OCI-LY7 (cell line): ENCODE measurements around the gene SPATA6L. TPM values are rescaled to one million over a fixed set of nuclear protein-coding genes. Genes with fewer than 3 reads are reported as not detected.

ENCODE experiments used
- BruUV-seq: library from RNA; stranded (reverse); fragments of 400-500 nt; replicated peaks from 2 replicates; lab custom pipeline; 2021; lab: Mats Ljungman, UMichigan
- CTCF ChIA-PET: fragments of 300-600 bp; sonication (Branson Sonifier 250); formaldehyde crosslinking; loops from one replicate; lab custom pipeline; 2022; ENCODE audit warnings: antibody characterized with exemption; ENCODE audit not compliant: unreplicated experiment; lab: Charles Lee
- POLR2A ChIA-PET: fragments of 300-600 bp; sonication (Branson Sonifier 250); formaldehyde crosslinking; loops from one replicate; lab custom pipeline; 2022; ENCODE audit warnings: antibody characterized with exemption; lab: Charles Lee
- DNase-seq: peaks from one replicate; pipeline ENCODE4 v3.0.0-alpha.2; 2015; ENCODE audit warnings: low spot score
- H2AFZ ChIP-seq: fragments of 200-600 bp; sonication (generic), shearing (Covaris generic); 2 replicates; pipeline ENCODE4 v1.6.1; 2014; ENCODE audit warnings: mild to moderate bottlenecking, antibody characterized with exemption, low read length, moderate library complexity
- H3K27ac ChIP-seq: fragments of 200-600 bp; sonication (generic); 2 replicates; pipeline ENCODE4 v1.5.1; 2014; ENCODE audit warnings: mixed run types, low read depth, mild to moderate bottlenecking, moderate library complexity, low read length, inconsistent platforms; ENCODE audit not compliant: poor library complexity, severe bottlenecking
- H3K36me3 ChIP-seq: fragments of 200-600 bp; sonication (generic); 2 replicates; pipeline ENCODE4 v1.6.1; 2014; ENCODE audit warnings: mild to moderate bottlenecking, antibody characterized with exemption, low read length, moderate library complexity, mixed read lengths; ENCODE audit not compliant: insufficient read depth
- H3K4me1 ChIP-seq: fragments of 200-600 bp; sonication (generic); 2 replicates; pipeline ENCODE4 v1.5.1; 2014; ENCODE audit warnings: mild to moderate bottlenecking, low read length; ENCODE audit not compliant: insufficient read depth, poor library complexity, severe bottlenecking
- H3K4me2 ChIP-seq: fragments of 200-600 bp; sonication (generic); 2 replicates; pipeline ENCODE4 v1.6.1; 2014; ENCODE audit warnings: mild to moderate bottlenecking, low read length
- H3K4me3 ChIP-seq: fragments of 200-600 bp; sonication (generic); 2 replicates; pipeline ENCODE4 v1.5.1; 2014; ENCODE audit warnings: mild to moderate bottlenecking, low read depth, low read length; ENCODE audit not compliant: poor library complexity, severe bottlenecking
- H3K79me2 ChIP-seq: fragments of 200-600 bp; sonication (generic); 2 replicates; pipeline ENCODE4 v1.6.1; 2016; ENCODE audit warnings: low read depth, mild to moderate bottlenecking, low read length, moderate library complexity, mixed read lengths; ENCODE audit not compliant: insufficient read depth
- H3K9me2 ChIP-seq: fragments of 200-600 bp; sonication (generic); 2 replicates; pipeline ENCODE4 v1.6.1; 2016; ENCODE audit warnings: mild to moderate bottlenecking, low read length, mixed read lengths; ENCODE audit not compliant: insufficient read depth
- H3K9me3 ChIP-seq: fragments of 200-600 bp; sonication (generic); 2 replicates; pipeline ENCODE4 v1.6.1; 2014; ENCODE audit warnings: mild to moderate bottlenecking, mixed run types, low read length, mixed read lengths
- H4K20me1 ChIP-seq: fragments of 200-600 bp; sonication (generic); 2 replicates; pipeline ENCODE4 v1.6.1; 2014; ENCODE audit warnings: mild to moderate bottlenecking, antibody characterized with exemption, low read length, moderate library complexity, mixed read lengths; ENCODE audit not compliant: insufficient read depth
- EZH2phosphoT487 ChIP-seq: fragments of 200-600 bp; sonication (generic); IDR thresholded peaks from 2 replicates; pipeline ENCODE4 v1.6.1; 2018; ENCODE audit warnings: low read depth, borderline replicate concordance, mild to moderate bottlenecking, mixed run types, antibody characterized with exemption, low read length, moderate library complexity, mixed read lengths
- intact Hi-C: fragments of 100-400 bp; cut with micrococcal nuclease; formaldehyde crosslinking; loops from one replicate; pipeline ENCODE4 v1.10.0; 2022; ENCODE audit not compliant: unreplicated experiment
- total RNA-seq, 2 experiments: library from RNA; depleted of rRNA in 1 of 2; stranded (reverse); fragments of >200 nt in 1 of 2; shearing (Covaris generic) in 1 of 2; gene quantifications; 2 replicates each; pipeline ENCODE4 v1.2.3, GENCODE V29; 2014 to 2022
- TF ChIP-seq, protein P1 (sequence below): fragments of 200-600 bp; sonication (generic); conservative IDR thresholded peaks from 2 replicates; pipeline ENCODE4 v1.5.1; 2014; ENCODE audit warnings: mild to moderate bottlenecking, antibody characterized with exemption, low read length, moderate library complexity, mixed read lengths

Gene SPATA6L
- total RNA-seq, 2 experiments from 2014 or later, result 0.49 TPM; not detected in 1

DNA sequence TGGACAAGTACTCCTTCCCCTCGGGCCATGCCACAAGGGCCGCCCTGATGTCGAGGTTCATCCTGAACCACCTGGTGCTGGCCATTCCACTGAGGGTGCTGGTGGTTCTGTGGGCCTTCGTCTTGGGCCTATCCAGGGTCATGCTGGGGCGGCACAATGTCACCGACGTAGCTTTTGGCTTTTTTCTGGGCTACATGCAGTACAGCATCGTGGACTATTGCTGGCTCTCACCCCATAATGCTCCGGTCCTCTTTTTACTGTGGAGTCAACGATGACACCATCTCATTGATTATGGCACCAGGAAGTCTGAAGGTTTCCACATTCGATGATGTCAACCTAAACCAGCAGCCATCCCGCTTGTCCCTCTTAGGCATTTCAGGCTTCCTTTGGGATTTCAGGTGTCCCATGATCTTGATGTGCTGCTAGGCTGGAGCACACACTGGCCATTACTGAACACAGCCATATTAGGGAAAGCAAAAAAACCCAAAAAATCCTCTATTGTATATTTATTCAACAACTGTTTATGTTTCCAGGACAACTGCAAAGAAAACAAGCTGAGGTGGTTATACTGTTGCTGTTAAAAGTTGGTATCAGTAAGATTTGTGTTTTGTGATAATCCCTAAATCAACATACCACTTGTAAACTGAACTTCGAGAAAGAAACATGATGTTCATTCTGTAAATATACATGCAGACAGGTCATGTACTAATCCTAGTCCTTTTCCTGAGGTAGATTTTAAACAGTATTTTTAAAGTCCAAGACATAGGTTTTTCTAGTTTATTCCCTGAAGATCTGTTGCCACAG, 3.1 kb downstream of the SPATA6L start:
- Histone ChIP-seq H4K20me1 (no peaks in the 10 kb centered on the region), H3K4me1 (peaks cover 27% of the 10 kb centered on the region), H3K9me2 (no peaks in the 10 kb centered on the region), H3K9me3 (no peaks in the 10 kb centered on the region), H2AFZ (no peak overlapping the region), H3K79me2 (no peaks in the 10 kb centered on the region), H3K4me2 (peak overlapping the region; percentile 83), H3K4me3 (peak overlapping the region; percentile 77), H3K27ac (no peak overlapping the region), H3K36me3 (no peaks in the 10 kb centered on the region)
- ChIA-PET POLR2A (interaction anchor here (0.6 to 1.2 kb wide), 2 partner anchors 77 to 1385 kb away, joined by 3 to 6 read pairs; no protein-coding TSS in a partner anchor), CTCF (no interaction called here)
- no TSS peak for BruUV-seq
- intact Hi-C loops, result loop anchor here (1.0 to 5.0 kb wide), 3 partner anchors 77 to 774 kb away; partner anchors contain the start of gene PLGRKT
- TF ChIP-seq, protein P1, sequence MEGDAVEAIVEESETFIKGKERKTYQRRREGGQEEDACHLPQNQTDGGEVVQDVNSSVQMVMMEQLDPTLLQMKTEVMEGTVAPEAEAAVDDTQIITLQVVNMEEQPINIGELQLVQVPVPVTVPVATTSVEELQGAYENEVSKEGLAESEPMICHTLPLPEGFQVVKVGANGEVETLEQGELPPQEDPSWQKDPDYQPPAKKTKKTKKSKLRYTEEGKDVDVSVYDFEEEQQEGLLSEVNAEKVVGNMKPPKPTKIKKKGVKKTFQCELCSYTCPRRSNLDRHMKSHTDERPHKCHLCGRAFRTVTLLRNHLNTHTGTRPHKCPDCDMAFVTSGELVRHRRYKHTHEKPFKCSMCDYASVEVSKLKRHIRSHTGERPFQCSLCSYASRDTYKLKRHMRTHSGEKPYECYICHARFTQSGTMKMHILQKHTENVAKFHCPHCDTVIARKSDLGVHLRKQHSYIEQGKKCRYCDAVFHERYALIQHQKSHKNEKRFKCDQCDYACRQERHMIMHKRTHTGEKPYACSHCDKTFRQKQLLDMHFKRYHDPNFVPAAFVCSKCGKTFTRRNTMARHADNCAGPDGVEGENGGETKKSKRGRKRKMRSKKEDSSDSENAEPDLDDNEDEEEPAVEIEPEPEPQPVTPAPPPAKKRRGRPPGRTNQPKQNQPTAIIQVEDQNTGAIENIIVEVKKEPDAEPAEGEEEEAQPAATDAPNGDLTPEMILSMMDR, result no peak
- no peak for TF ChIP-seq EZH2phosphoT487
- no peak for DNase-seq

DNA sequence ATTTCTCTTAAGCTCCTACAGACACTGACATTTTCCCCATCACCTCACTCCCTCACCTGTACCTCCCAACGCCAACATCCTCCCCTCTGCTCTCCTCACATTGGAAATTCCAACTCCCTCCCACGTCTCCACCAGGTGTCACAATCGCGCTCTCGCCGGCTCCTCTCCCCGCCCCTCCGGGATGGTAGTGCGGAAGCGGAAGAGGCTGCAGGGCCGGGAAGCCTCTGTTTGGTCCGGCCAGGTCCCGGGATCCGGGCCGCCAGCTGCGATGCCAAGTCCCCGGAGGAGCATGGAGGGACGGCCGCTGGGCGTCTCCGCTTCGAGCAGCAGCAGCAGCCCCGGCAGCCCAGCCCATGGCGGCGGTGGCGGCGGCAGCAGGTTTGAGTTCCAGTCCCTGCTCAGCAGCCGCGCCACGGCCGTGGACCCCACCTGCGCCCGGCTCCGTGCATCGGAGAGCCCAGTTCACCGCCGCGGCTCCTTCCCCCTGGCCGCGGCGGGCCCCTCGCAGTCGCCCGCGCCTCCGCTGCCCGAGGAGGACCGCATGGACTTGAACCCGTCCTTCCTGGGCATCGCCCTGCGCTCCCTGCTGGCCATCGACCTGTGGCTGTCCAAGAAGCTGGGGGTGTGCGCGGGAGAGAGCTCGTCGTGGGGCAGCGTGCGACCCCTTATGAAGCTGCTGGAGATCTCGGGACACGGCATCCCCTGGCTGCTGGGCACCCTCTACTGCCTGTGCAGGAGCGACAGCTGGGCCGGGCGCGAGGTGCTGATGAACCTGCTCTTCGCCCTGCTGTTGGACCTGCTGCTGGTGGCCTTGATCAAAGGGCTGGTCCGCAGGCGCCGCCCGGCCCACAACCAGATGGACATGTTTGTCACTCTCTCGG, 3.9 kb downstream of the SPATA6L start, which contains the start of gene PLPP6:
PLPP6 (plus strand) TSS at position 187 of the 881 bp plus-strand sequence; CDS start at position 269, 82 bp downstream.
- DNase-seq, result peak; percentile 75
- H3K4me1 ChIP-seq, result peaks cover 23% of the 10 kb centered on the region
- no peaks in the 10 kb centered on the region for H3K36me3 ChIP-seq
- peak within 1 kb of the TSS; percentile 77 for H3K4me3 ChIP-seq
- POLR2A ChIA-PET, result interaction anchor here (0.5 to 1.2 kb wide), 3 partner anchors 18 to 1068 kb away, joined by 3 read pairs; no protein-coding TSS in a partner anchor
- intact Hi-C loops, result loop anchor here (1.0 to 5.0 kb wide), 3 partner anchors 78 to 775 kb away; partner anchors contain the start of gene PLGRKT
- no peaks in the 10 kb centered on the region for H3K9me2 ChIP-seq
- TF ChIP-seq EZH2phosphoT487, result no peak
- TF ChIP-seq, protein P1, result peak; percentile 66
- H4K20me1 ChIP-seq, result no peaks in the 10 kb centered on the region
- CTCF ChIA-PET, result no interaction called here
- peak within 1 kb of the TSS; percentile 83 for H3K4me2 ChIP-seq
- H3K9me3 ChIP-seq, result no peaks in the 10 kb centered on the region
- no TSS peak for BruUV-seq
- no peak within 1 kb of the TSS for H3K27ac ChIP-seq
- H2AFZ ChIP-seq, result peak within 1 kb of the TSS; percentile 88
- H3K79me2 ChIP-seq, result no peaks in the 10 kb centered on the region
